ENCODE measurements around the gene COL13A1. TPM values are rescaled to one million over a fixed set of nuclear protein-coding genes. Genes with fewer than 3 reads are reported as not detected.

COL13A1 gene
- total and polyA plus RNA-seq, 2 donors from 2014 or later: 4.0 to 5.2 TPM

DNA sequence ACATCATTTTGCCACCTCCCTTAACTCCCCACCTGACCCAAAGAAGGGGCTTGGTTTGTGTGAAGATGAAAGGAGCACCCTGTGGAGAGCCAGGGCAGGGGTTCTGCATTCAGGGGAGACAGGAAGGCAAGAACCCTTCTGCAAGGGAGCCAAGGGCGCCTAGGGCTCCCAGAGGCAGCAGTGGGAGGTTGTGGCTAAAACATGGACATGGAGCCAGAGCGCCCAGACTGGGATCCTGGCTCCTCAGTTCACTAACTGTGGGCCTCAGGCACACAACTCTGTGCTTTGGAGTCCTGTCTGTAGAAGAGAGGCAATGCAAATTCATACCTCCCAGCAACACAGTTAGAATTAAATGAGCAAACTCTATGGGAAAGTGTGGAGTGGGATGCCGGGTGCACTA, 127.9 kb downstream of the COL13A1 start:
- intact Hi-C loops (cut with DNase I): no loop called here
- Histone ChIP-seq H3K9me3 (ENCODE audit: control insufficient read depth in 2 of 3, insufficient read depth in 1 of 3, low read length in 3 of 3) (no peaks in the 10 kb centered on the region), H3K9ac (ENCODE audit: low read length in 3 of 3) (no peak overlapping the region), H3K27ac (ENCODE audit: low read depth in 2 of 2, low read length in 2 of 2) (no peak overlapping the region), H3K4me3 (ENCODE audit: low read length in 3 of 3) (no peak overlapping the region), H3K27me3 (ENCODE audit: control insufficient read depth, insufficient read depth, low read length) (no peaks in the 10 kb centered on the region), H3K36me3 (ENCODE audit: control insufficient read depth in 2 of 3, insufficient read depth in 3 of 3, low read length in 3 of 3) (no peaks in the 10 kb centered on the region), H3K4me1 (ENCODE audit: control insufficient read depth in 2 of 3, insufficient read depth in 2 of 3, low read depth in 1 of 3, low read length in 3 of 3) (no peaks in the 10 kb centered on the region)
- no peak for FAIRE-seq
- TF ChIP-seq, protein P1, sequence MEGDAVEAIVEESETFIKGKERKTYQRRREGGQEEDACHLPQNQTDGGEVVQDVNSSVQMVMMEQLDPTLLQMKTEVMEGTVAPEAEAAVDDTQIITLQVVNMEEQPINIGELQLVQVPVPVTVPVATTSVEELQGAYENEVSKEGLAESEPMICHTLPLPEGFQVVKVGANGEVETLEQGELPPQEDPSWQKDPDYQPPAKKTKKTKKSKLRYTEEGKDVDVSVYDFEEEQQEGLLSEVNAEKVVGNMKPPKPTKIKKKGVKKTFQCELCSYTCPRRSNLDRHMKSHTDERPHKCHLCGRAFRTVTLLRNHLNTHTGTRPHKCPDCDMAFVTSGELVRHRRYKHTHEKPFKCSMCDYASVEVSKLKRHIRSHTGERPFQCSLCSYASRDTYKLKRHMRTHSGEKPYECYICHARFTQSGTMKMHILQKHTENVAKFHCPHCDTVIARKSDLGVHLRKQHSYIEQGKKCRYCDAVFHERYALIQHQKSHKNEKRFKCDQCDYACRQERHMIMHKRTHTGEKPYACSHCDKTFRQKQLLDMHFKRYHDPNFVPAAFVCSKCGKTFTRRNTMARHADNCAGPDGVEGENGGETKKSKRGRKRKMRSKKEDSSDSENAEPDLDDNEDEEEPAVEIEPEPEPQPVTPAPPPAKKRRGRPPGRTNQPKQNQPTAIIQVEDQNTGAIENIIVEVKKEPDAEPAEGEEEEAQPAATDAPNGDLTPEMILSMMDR (IDR thresholded peaks at IDR 0.05; ENCODE audit: borderline replicate concordance, extremely low read depth, insufficient read depth): no peak
- DNase-seq: no peak

DNA sequence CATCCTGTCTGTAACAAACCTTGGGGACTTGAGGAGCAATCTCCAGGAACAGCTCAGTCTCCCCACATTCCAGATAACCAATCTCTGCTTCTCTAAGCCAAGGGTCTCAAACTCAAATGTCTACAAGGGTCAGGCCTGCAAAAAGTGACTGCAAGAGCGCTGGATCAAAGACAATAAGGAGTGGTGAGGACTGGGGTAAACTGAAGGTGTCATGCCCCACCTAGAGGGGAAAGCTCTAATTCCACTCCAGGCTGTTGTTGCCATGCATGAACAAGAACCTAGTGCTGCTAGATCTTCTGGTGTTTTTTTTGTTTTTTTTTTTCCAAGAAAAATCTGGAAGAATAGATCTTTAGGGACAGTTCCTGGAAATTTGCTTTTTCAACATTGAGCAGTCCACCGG, 133.1 kb downstream of the COL13A1 start:
- intact Hi-C loops (cut with DNase I): no loop called here
- no peaks in the 10 kb centered on the region for H3K27me3 ChIP-seq (ENCODE audit: control insufficient read depth, insufficient read depth, low read length)
- H3K9me3 ChIP-seq (ENCODE audit: control insufficient read depth in 2 of 3, insufficient read depth in 1 of 3, low read length in 3 of 3): no peaks in the 10 kb centered on the region
- H3K36me3 ChIP-seq (ENCODE audit: control insufficient read depth in 2 of 3, insufficient read depth in 3 of 3, low read length in 3 of 3): no peaks in the 10 kb centered on the region
- no peak overlapping the region for H3K4me3 ChIP-seq (ENCODE audit: low read length in 3 of 3)
- DNase-seq (no peak), FAIRE-seq (no peak)
- H3K4me1 ChIP-seq (ENCODE audit: control insufficient read depth in 2 of 3, insufficient read depth in 2 of 3, low read depth in 1 of 3, low read length in 3 of 3): no peaks in the 10 kb centered on the region
- no peak overlapping the region for H3K27ac ChIP-seq (ENCODE audit: low read depth in 2 of 2, low read length in 2 of 2)
- TF ChIP-seq, protein P1 (IDR thresholded peaks at IDR 0.05; ENCODE audit: borderline replicate concordance, extremely low read depth, insufficient read depth): no peak
- no peak overlapping the region for H3K9ac ChIP-seq (ENCODE audit: low read length in 3 of 3)

DNA sequence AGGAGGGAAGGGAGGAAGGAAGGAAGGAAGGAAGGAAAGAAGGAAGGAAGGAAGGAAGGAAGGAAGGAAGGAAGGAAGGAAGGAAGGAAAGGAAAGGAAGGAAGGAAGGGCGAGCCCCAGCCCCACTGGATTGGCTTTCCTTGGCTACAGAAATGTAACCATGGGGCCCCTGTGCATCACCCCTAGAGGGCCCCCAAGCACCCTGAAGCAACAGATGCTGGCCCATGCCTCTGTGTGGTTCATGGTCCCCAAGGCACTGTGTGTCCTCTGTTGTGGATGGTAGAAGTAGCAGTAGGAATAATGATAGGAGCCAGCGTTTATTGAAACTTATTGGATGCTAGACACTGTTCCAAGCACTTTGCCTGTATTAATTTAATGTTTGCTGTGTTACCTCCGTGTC, 134.4 kb downstream of the COL13A1 start:
- Histone ChIP-seq H3K9ac (ENCODE audit: low read length in 3 of 3) (no peak overlapping the region), H3K4me3 (ENCODE audit: low read length in 3 of 3) (no peak overlapping the region), H3K27me3 (ENCODE audit: control insufficient read depth, insufficient read depth, low read length) (no peaks in the 10 kb centered on the region), H3K4me1 (ENCODE audit: control insufficient read depth in 2 of 3, insufficient read depth in 2 of 3, low read depth in 1 of 3, low read length in 3 of 3) (no peaks in the 10 kb centered on the region), H3K9me3 (ENCODE audit: control insufficient read depth in 2 of 3, insufficient read depth in 1 of 3, low read length in 3 of 3) (peaks cover 0 to 2% (median 0%) of the 10 kb centered on the region in 3 donors), H3K36me3 (ENCODE audit: control insufficient read depth in 2 of 3, insufficient read depth in 3 of 3, low read length in 3 of 3) (no peaks in the 10 kb centered on the region), H3K27ac (ENCODE audit: low read depth in 2 of 2, low read length in 2 of 2) (no peak overlapping the region)
- TF ChIP-seq, protein P1 (IDR thresholded peaks at IDR 0.05; ENCODE audit: borderline replicate concordance, extremely low read depth, insufficient read depth): no peak
- intact Hi-C loops (cut with DNase I): no loop called here
- no peak for FAIRE-seq
- no peak for DNase-seq

DNA sequence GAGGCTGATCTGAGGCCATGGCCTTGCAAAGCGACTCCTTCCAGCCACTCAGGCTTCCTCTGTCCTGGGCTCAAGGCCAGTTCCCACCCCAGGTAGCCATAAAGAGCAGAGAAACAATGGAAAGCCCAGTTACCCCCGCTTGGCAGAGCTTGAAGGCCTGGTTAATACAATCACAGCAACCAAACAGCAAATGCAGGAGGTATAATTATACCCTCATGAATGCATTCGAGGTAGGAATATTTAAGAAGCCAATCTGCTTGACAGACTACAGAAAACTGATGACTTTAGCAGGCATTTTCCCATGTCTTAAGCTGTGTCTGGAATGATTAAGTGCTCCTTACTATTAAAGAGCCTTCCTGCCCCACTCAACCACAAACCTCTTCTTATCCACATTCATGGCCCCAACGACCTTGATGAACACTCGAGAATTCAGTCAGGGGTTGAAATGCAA, 136.9 kb downstream of the COL13A1 start:
- Histone ChIP-seq H3K4me1 (ENCODE audit: control insufficient read depth in 2 of 3, insufficient read depth in 2 of 3, low read depth in 1 of 3, low read length in 3 of 3) (no peaks in the 10 kb centered on the region), H3K27ac (ENCODE audit: low read depth in 2 of 2, low read length in 2 of 2) (no peak overlapping the region), H3K4me3 (ENCODE audit: low read length in 3 of 3) (no peak overlapping the region), H3K36me3 (ENCODE audit: control insufficient read depth in 2 of 3, insufficient read depth in 3 of 3, low read length in 3 of 3) (no peaks in the 10 kb centered on the region), H3K27me3 (ENCODE audit: control insufficient read depth, insufficient read depth, low read length) (no peaks in the 10 kb centered on the region), H3K9me3 (ENCODE audit: control insufficient read depth in 2 of 3, insufficient read depth in 1 of 3, low read length in 3 of 3) (peaks cover 0 to 5% (median 0%) of the 10 kb centered on the region in 3 donors), H3K9ac (ENCODE audit: low read length in 3 of 3) (no peak overlapping the region)
- DNase-seq: no peak
- no peak for FAIRE-seq
- intact Hi-C loops (cut with DNase I): no loop called here
- TF ChIP-seq, protein P1 (IDR thresholded peaks at IDR 0.05; ENCODE audit: borderline replicate concordance, extremely low read depth, insufficient read depth): no peak

Data from kidney (tissue), 14 donors.